Heart left ventricle (tissue), 16 donors: Measurements from ENCODE around the gene TRMT10A. TPM values are rescaled to one million over a fixed set of nuclear protein-coding genes. Genes with fewer than 3 reads are reported as not detected.
A peak's percentile ranks its signal among the peaks of the same experiment; 100 is the strongest.

ENCODE experiments used
- ATAC-seq, 4 donors: fragments of 200-7000 bp; cut with Tn5 transposase; one replicate each; pipeline ENCODE4 v1.9.1; 2020 to 2022; ENCODE audit warnings: moderate library complexity in 4 of 4, mild to moderate bottlenecking in 3 of 4, moderate number of reproducible peaks in 1 of 4
- DNase-seq, 5 donors: peaks; one replicate each; pipeline ENCODE4 v3.0.0-alpha.2; 2020
- H3K27ac ChIP-seq, 12 donors: fragments of 200-600 bp; sonication (generic) in 4 of 12; one replicate each; pipeline versions ENCODE4 v1.5.0 to v1.8.0; 2016 to 2022; ENCODE audit warnings: mild to moderate bottlenecking in 2 of 12
- H3K27me3 ChIP-seq, 9 donors: fragments of 200-600 bp; sonication (generic) in 2 of 9; one replicate each; pipeline versions ENCODE4 v1.5.1 to v1.8.0; 2016 to 2022; ENCODE audit warnings: mild to moderate bottlenecking in 3 of 9
- H3K36me3 ChIP-seq, 9 donors: fragments of 200-600 bp; sonication (generic) in 2 of 9; one replicate each; pipeline versions ENCODE4 v1.5.0 to v1.8.0; 2018 to 2022; ENCODE audit warnings: mild to moderate bottlenecking in 2 of 9
- H3K4me1 ChIP-seq, 12 donors: fragments of 200-600 bp; sonication (generic) in 4 of 12; one replicate each; pipeline versions ENCODE4 v1.5.0 to v1.8.0; 2016 to 2022; ENCODE audit warnings: mild to moderate bottlenecking in 3 of 12
- H3K4me3 ChIP-seq, 12 donors: fragments of 200-600 bp; sonication (generic) in 4 of 12; one replicate each; pipeline versions ENCODE4 v1.5.0 to v1.8.0; 2017 to 2022; ENCODE audit warnings: mild to moderate bottlenecking in 9 of 12, moderate library complexity in 4 of 12
- H3K9me3 ChIP-seq, 12 donors: fragments of 200-600 bp; sonication (generic) in 4 of 12; one replicate each; pipeline versions ENCODE4 v1.5.0 to v1.8.0; 2016 to 2022; ENCODE audit warnings: mild to moderate bottlenecking in 1 of 12
- CTCF ChIP-seq, 12 donors: fragments of 200-600 bp; sonication (generic) in 4 of 12; IDR thresholded peaks; one replicate each; pipeline versions ENCODE4 v1.5.0 to v1.8.0; 2018 to 2022; ENCODE audit warnings: antibody characterized with exemption in 12 of 12, mild to moderate bottlenecking in 5 of 12
- POLR2A ChIP-seq, 2 donors: fragments of 450-650 bp; IDR thresholded peaks; one replicate each; pipeline ENCODE4 v1.6.1; 2017; ENCODE audit warnings: antibody characterized with exemption in 2 of 2, mild to moderate bottlenecking in 2 of 2, moderate library complexity in 2 of 2
- WGBS, 4 donors: extraction: QIAGEN DNeasy Blood & Tissue Kit in 2 of 4; methylation state at CpG; one replicate each; pipeline versions ENCODE4 v1.1.5 to v1.1.7; 2013 to 2018; 5-methylcytosine and 5-hydroxymethylcytosine counted together
- intact Hi-C, 10 donors: fragments of 100-400 bp; cut with DNase I; formaldehyde crosslinking; loops; one replicate each; pipeline versions ENCODE4 v1.11.1 to v1.14.2; 2022
- long read RNA-seq, 3 donors: library from polyadenylated mRNA; unstranded; transcript quantifications; one replicate each; pipeline ENCODE4 v2.0.0, GENCODE V29; 2020 to 2021
- polyA plus RNA-seq, 2 donors: library from polyadenylated mRNA; stranded (reverse); fragments of 200-250 nt; gene quantifications; one replicate each; pipeline ENCODE4 v1.2.3, GENCODE V29; 2013
- total RNA-seq, 9 donors: library from RNA; depleted of rRNA in 2 of 9; stranded (reverse); fragments of >200 nt in 2 of 9; fragmentation: NEBNext Ultra II Directional in 3 of 9; extraction: Animal tissue kit (Norgen Biotek cat#: 25700) in 3 of 9; gene quantifications; one replicate each; pipeline versions ENCODE4 v1.1.0 to v1.2.4, GENCODE V29; 2016 to 2023
- donor health status: ischemic (EF 13 %, LVEDD 7.1; RV severe dilation, severe dysfunction).
- donor health status: healthy with polysubstance abuse.
- donor health status: DM: no; HTN: yes; CAD: no.
- donor health status: DM: no; HTN: no; CAD: no.
- donor health status: ischemic (EF 25% LVEDD 6.9; RV normal size, moderate dysfunction).
- donor health status: ischemic (EF 25% LVEDD 5.7; RV mildly dilated, moderate dysfunction).
- donor health status: healthy.
- donor health status: DM: yes; HTN: yes; CAD: no.
- donor health status: ischemic (EF 35%, LVEDD 5.7; RV mildly dilated, moderate dysfunction).
- donor health status: nonischemic (EF 11% LVEDD 7.7; RV severe dilation, severe dysfunction).
- donor health status: DM: yes; HTN: yes; CAD: no.
- donor health status: PGD.
- donor health status: ischemic (EF 29% LVEDD 5.4; RV normal size, mild dysfunction).
- donor health status: nonischemic (EF 23%, LVEDD 6.1; RV moderate dilation, normal function).

TRMT10A gene
- total RNA-seq = 1 to 10 TPM; 1.8 to 5.1 (median 4.1) TPM
- 1 to 10 TPM; 1.8 to 4.8 TPM for polyA plus RNA-seq
- long read RNA-seq, donor 1, partial matches to known transcripts = 1 of 13 reads
- long read RNA-seq, donor 1, other reads (novel, unspliced or antisense) = 4 of 13 reads
- long read RNA-seq, donor 2, transcript TRMT10A-202 (8 exons, 1,638 nt) = major isoform, 7 of 12 reads
- long read RNA-seq, donor 2, partial matches to known transcripts = 1 of 12 reads
- long read RNA-seq, donor 2, other reads (novel, unspliced or antisense) = 4 of 12 reads
- long read RNA-seq, donor 3, partial matches to known transcripts = 0 of 6 reads
- long read RNA-seq, donor 3, other reads (novel, unspliced or antisense) = 3 of 6 reads

DNA sequence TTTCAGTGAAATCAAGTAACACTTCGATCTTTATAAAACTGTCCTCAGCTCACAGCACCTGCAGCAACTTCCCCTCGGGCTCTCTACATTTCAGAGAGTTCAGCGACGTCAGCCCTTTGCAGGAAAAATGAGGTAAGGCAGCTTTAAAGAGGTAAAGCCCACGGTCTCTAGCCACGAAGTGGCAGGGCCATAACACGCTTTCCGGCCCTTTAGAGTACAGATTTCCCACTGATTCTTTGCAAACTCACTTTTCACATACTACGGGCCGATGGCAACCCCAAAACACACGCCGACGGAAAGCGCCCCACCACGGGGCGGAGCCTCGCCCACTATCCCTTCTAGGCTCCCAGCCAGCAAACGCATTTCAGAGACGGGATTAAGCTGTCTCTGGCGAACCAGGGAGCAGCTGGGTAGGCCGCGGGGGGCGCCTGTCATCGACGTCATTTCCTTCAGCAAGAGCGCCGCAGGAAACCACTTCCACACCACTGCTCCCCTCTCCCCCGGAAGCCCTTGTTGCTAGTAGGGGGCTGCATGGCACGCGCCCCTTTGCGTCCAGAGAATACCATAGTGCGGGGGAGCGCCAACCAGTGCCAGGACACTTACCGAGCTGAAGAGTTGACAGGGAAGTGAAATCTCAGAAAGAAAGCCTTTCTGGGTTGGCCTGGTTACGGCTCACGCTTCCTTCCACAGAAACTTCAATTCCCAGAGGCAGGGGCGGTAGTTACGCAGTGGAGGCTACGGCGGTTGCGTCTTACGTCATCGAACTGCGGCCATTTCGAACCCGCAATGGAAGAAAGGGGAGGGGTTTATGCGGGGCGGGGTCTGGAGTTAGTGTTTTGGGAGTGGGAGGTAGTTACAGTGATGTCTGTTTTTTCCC, at the start of gene TRMT10A:
TRMT10A (minus strand) TSS at position 730 of the 877 bp plus-strand sequence. CDS start 4,701 bp downstream, outside the sequence.
- intact Hi-C loops = loop anchor here (1.0 to 10.0 kb wide), 17 partner anchors 54 to 569 kb away; partner anchors contain the start of genes LAMTOR3 (in 8 of the 10), DNAJB14 (in 6 of the 10), METAP1 (in 3 of the 10) and C4orf54 (in 2 of the 10)
- DNase-seq = peak; percentile 98 to 99 (median 99)

DNA sequence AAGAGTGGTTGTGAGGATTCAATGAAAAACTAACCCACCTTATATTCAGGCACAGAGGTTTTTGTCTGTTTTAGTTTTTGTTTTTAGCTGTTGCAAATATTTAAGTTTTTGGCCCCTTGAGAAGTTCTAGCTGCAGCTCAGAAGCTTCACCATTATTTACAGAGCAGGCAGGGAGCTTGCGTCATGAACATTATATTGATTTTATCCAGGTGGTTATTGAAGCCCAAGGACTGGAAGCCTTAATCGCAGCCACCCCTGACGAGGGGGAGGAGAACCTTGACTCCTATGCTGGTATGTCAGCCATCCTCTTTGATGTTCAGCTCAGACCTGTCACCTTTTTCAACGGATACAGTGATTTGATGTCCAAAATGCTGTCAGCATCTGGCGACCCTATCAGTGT, 48.9 kb upstream of the TRMT10A start:
- Histone ChIP-seq H3K4me3 (no peak overlapping the region), H3K27me3 (no peaks in the 10 kb centered on the region), H3K9me3 (no peaks in the 10 kb centered on the region), H3K36me3 (no peaks in the 10 kb centered on the region), H3K27ac (no peak overlapping the region), H3K4me1 (peaks cover 0 to 9% (median 0%) of the 10 kb centered on the region in 12 donors)
- intact Hi-C loops = no loop called here
- WGBS, 4 donors = 54 to 69% (median 60%) methylated on average over 5 of the region's 5 CpGs
- ATAC-seq = no peak
- no peak for DNase-seq
- no peak for TF ChIP-seq CTCF (IDR thresholded peaks at IDR 0.05)
- TF ChIP-seq POLR2A (IDR thresholded peaks at IDR 0.05) = no peak

More for the DNA sequence above, at the start of gene TRMT10A:
- WGBS, 4 donors = 0 to 1% (median 0%) methylated on average over 41 to 48 of the region's 48 CpGs
- peak within 1 kb of the TSS; percentile 38 to 74 (median 62) for H3K4me3 ChIP-seq
- no peaks in the 10 kb centered on the region for H3K9me3 ChIP-seq
- peaks cover 0 to 3% (median 0%) of the 10 kb centered on the region in 9 donors for H3K36me3 ChIP-seq
- TF ChIP-seq CTCF (IDR thresholded peaks at IDR 0.05) = peak in 6 of 12 donors; percentile 6 to 27 (median 16)
- TF ChIP-seq POLR2A (IDR thresholded peaks at IDR 0.05) = peak in 1 of 2 donors; percentile 46
- peak; percentile 99 for ATAC-seq
- peak within 1 kb of the TSS; percentile 87 to 98 (median 94) for H3K27ac ChIP-seq
- peaks cover 0 to 10% (median 0%) of the 10 kb centered on the region in 9 donors for H3K27me3 ChIP-seq
- H3K4me1 ChIP-seq = peaks cover 0 to 13% (median 8%) of the 10 kb centered on the region in 12 donors

DNA sequence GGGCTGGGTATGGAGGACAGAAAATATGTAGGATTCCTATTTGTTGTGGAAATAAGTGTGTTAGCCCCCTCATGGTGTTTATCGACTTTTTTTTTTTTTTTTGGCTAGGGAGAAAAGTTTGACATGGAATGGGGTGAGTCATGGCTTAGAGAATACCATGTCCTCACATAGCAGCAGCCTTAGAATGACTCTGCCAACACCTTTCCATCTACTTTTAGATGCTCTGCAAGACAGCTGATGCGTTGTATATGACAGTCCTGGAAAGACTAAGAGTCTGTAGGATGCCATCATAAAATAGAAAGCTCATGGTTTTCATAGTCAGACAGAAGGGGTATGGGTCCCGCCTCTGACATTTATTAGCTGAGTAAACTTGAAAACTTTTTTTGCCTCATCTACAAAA, 48.4 kb upstream of the TRMT10A start:
- Histone ChIP-seq H3K4me1 (peaks cover 0 to 9% (median 0%) of the 10 kb centered on the region in 12 donors), H3K27me3 (no peaks in the 10 kb centered on the region), H3K4me3 (no peak overlapping the region), H3K27ac (no peak overlapping the region), H3K9me3 (no peaks in the 10 kb centered on the region), H3K36me3 (no peaks in the 10 kb centered on the region)
- ATAC-seq (peak in 3 of 4 donors; percentile 47 to 85 (median 71)), DNase-seq (no peak)
- WGBS, 4 donors = 63 to 73% (median 65%) methylated on average over 3 of the region's 3 CpGs
- intact Hi-C loops = no loop called here
- TF ChIP-seq CTCF (IDR thresholded peaks at IDR 0.05) (no peak), POLR2A (IDR thresholded peaks at IDR 0.05) (no peak)
